Neural cell (in vitro differentiated cells): ENCODE measurements around the gene PTPRN2. TPM values are rescaled to one million over a fixed set of nuclear protein-coding genes. Genes with fewer than 3 reads are reported as not detected.

Experiments used
- H2AFZ ChIP-seq: fragments of 200-600, 300-800 bp; sonication (generic), shearing (Covaris generic); 2 replicates; pipeline ENCODE4 v1.6.0; 2014; ENCODE audit warnings: low read depth, mild to moderate bottlenecking, antibody characterized with exemption, low read length, moderate library complexity
- H3F3A ChIP-seq: fragments of 200-600 bp; shearing (Covaris generic); 2 replicates; pipeline ENCODE4 v1.6.1; 2016; ENCODE audit warnings: mild to moderate bottlenecking, moderate library complexity, mixed read lengths, antibody characterized with exemption, low read length; ENCODE audit not compliant: insufficient read depth, poor library complexity, severe bottlenecking
- H3K27ac ChIP-seq: fragments of 200-600, 300-800 bp; sonication (generic), shearing (Covaris generic); 2 replicates; pipeline ENCODE4 v1.5.1; 2014; ENCODE audit warnings: mild to moderate bottlenecking, low read length, moderate library complexity
- H3K27me3 ChIP-seq: fragments of 300-800, 200-600 bp; sonication (generic), shearing (Covaris generic); 2 replicates; pipeline ENCODE4 v1.6.0; 2014; ENCODE audit warnings: mild to moderate bottlenecking, low read depth, low read length, moderate library complexity; ENCODE audit not compliant: insufficient read depth
- H3K36me3 ChIP-seq: fragments of 300-800, 200-600 bp; sonication (generic), shearing (Covaris generic); 2 replicates; pipeline ENCODE4 v1.5.1; 2014; ENCODE audit warnings: mild to moderate bottlenecking, antibody characterized with exemption, low read length, moderate library complexity; ENCODE audit not compliant: insufficient read depth
- H3K4me2 ChIP-seq: fragments of 300-800, 200-600 bp; sonication (generic), shearing (Covaris generic); 2 replicates; pipeline ENCODE4 v1.6.0; 2014; ENCODE audit warnings: mild to moderate bottlenecking, low read length
- H3K4me3 ChIP-seq: fragments of 300-800, 200-600 bp; sonication (generic), shearing (Covaris generic); 2 replicates; pipeline ENCODE4 v1.5.1; 2014; ENCODE audit warnings: mild to moderate bottlenecking, low read length, moderate library complexity
- H3K79me2 ChIP-seq: fragments of 200-600 bp; shearing (Covaris generic); replicated peaks from 2 replicates; pipeline ENCODE4 v1.6.0; 2014; ENCODE audit warnings: mild to moderate bottlenecking, low read length, moderate library complexity; ENCODE audit not compliant: insufficient read depth
- H3K9ac ChIP-seq: fragments of 300-800, 200-600 bp; sonication (generic), shearing (Covaris generic); 2 replicates; pipeline ENCODE4 v1.6.1; 2016; ENCODE audit warnings: mild to moderate bottlenecking, low read length, mixed read lengths
- H3K9me2 ChIP-seq: fragments of 200-600 bp; shearing (Covaris generic); 2 replicates; pipeline ENCODE4 v1.6.1; 2016; ENCODE audit warnings: mild to moderate bottlenecking, low read length, mixed read lengths; ENCODE audit not compliant: insufficient read depth
- H3K9me3 ChIP-seq: fragments of 200-600, 300-800 bp; sonication (generic), shearing (Covaris generic); 2 replicates; pipeline ENCODE4 v1.6.1; 2016; ENCODE audit warnings: mild to moderate bottlenecking, mixed run types, low read length, moderate library complexity, mixed read lengths
- H4K20me1 ChIP-seq: fragments of 200-600 bp; shearing (Covaris generic); 2 replicates; pipeline ENCODE4 v1.6.1; 2016; ENCODE audit warnings: mild to moderate bottlenecking, mixed run types; ENCODE audit not compliant: insufficient read depth
- CTCF ChIP-seq: fragments of 450-650 bp; IDR thresholded peaks from 2 replicates; pipeline ENCODE4 v1.5.1; 2014; ENCODE audit warnings: antibody characterized with exemption, mild to moderate bottlenecking, moderate library complexity; ENCODE audit not compliant: poor library complexity, severe bottlenecking
- EP300 ChIP-seq: fragments of 450-650 bp; conservative IDR thresholded peaks from 2 replicates; pipeline ENCODE4 v1.6.1; 2014; ENCODE audit warnings: antibody characterized with exemption, mild to moderate bottlenecking, moderate library complexity; ENCODE audit not compliant: poor library complexity, severe bottlenecking
- EZH2 ChIP-seq: fragments of 200-600, 300-800 bp; shearing (Covaris generic), sonication (generic); IDR thresholded peaks from 2 replicates; pipeline ENCODE4 v1.6.1; 2014; ENCODE audit warnings: antibody characterized with exemption, low read length, borderline replicate concordance, mild to moderate bottlenecking; ENCODE audit not compliant: insufficient read depth, poor library complexity, severe bottlenecking
- MXI1 ChIP-seq: fragments of 450-650 bp; conservative IDR thresholded peaks from 2 replicates; pipeline ENCODE4 v1.6.1; 2014; ENCODE audit warnings: antibody characterized with exemption, mild to moderate bottlenecking; ENCODE audit not compliant: poor library complexity, severe bottlenecking
- POLR2AphosphoS5 ChIP-seq: IDR thresholded peaks from 2 replicates; pipeline ENCODE4 v1.6.1; 2012
- RAD21 ChIP-seq: fragments of 450-650 bp; conservative IDR thresholded peaks from 2 replicates; pipeline ENCODE4 v1.6.1; 2014; ENCODE audit warnings: antibody characterized with exemption, mild to moderate bottlenecking, moderate library complexity
- REST ChIP-seq: IDR thresholded peaks from 2 replicates; pipeline ENCODE4 v1.6.1; 2012; ENCODE audit warnings: borderline replicate concordance
- SMC3 ChIP-seq: fragments of 450-650 bp; conservative IDR thresholded peaks from 2 replicates; pipeline ENCODE4 v1.6.1; 2014; ENCODE audit warnings: antibody characterized with exemption, mild to moderate bottlenecking, moderate library complexity; ENCODE audit not compliant: poor library complexity
- TAF1 ChIP-seq: IDR thresholded peaks from 2 replicates; pipeline ENCODE4 v1.6.1; 2012; ENCODE audit warnings: low read depth
- polyA plus RNA-seq: library from polyadenylated mRNA; depleted of rRNA; stranded (reverse); fragments of >200 nt; gene quantifications from 2 replicates; pipeline ENCODE4 v1.2.3, GENCODE V29; 2014

PTPRN2 gene
- polyA plus RNA-seq, 1 donor from 2014 or later, result 31.0 TPM

GRCh38 chr7:158262284-158263109 lies 325.1 kb downstream of the PTPRN2 start:
- H3K27me3 ChIP-seq, result no peaks in the 10 kb centered on the region
- no peak overlapping the region for H3K9ac ChIP-seq
- no peak overlapping the region for H3K4me2 ChIP-seq
- H3K4me3 ChIP-seq, result no peak overlapping the region
- no peaks in the 10 kb centered on the region for H3K36me3 ChIP-seq
- H3K79me2 ChIP-seq, result no peaks in the 10 kb centered on the region
- no peaks in the 10 kb centered on the region for H3K9me3 ChIP-seq
- H4K20me1 ChIP-seq, result no peaks in the 10 kb centered on the region
- no peak overlapping the region for H2AFZ ChIP-seq
- no peak for TF ChIP-seq REST
- TF ChIP-seq RAD21, result no peak
- no peak for TF ChIP-seq TAF1
- no peak for TF ChIP-seq CTCF
- no peak for TF ChIP-seq SMC3
- no peak for TF ChIP-seq EZH2
- no peaks in the 10 kb centered on the region for H3K9me2 ChIP-seq
- H3K27ac ChIP-seq, result no peak overlapping the region
- no peaks in the 10 kb centered on the region for H3F3A ChIP-seq

GRCh38 chr7:158261362-158262235 lies 326.0 kb downstream of the PTPRN2 start:
- Histone ChIP-seq H3K9me2 (no peaks in the 10 kb centered on the region), H4K20me1 (no peaks in the 10 kb centered on the region), H3K27me3 (no peaks in the 10 kb centered on the region), H2AFZ (no peak overlapping the region), H3K4me2 (no peak overlapping the region), H3F3A (no peaks in the 10 kb centered on the region), H3K4me3 (no peak overlapping the region), H3K9me3 (no peaks in the 10 kb centered on the region), H3K9ac (no peak overlapping the region), H3K27ac (no peak overlapping the region), H3K79me2 (no peaks in the 10 kb centered on the region), H3K36me3 (no peaks in the 10 kb centered on the region)
- no peak for TF ChIP-seq RAD21
- no peak for TF ChIP-seq TAF1
- TF ChIP-seq SMC3, result no peak
- TF ChIP-seq REST, result no peak
- no peak for TF ChIP-seq EP300
- TF ChIP-seq CTCF, result no peak
- TF ChIP-seq POLR2AphosphoS5, result no peak
- no peak for TF ChIP-seq MXI1
- TF ChIP-seq EZH2, result no peak
